IPS-18c (cell line): ENCODE results near the gene IKBKG.
"Not testable (repeated sequence)": the region's sequence is repeated elsewhere in the genome, so short reads cannot be mapped to it uniquely, and the experiment has no call there.

Source experiments
- H3K4me3 ChIP-seq: 2 replicates; pipeline ENCODE4 v1.7.0; 2013; ENCODE audit warnings: low read depth, mild to moderate bottlenecking, low read length, moderate library complexity; ENCODE audit not compliant: insufficient read depth
- H3K9me3 ChIP-seq: one replicate; pipeline ENCODE4 v1.6.1; 2013; ENCODE audit warnings: mild to moderate bottlenecking, low read length, moderate library complexity; ENCODE audit not compliant: control insufficient read depth, insufficient read depth

IKBKG gene

DNA sequence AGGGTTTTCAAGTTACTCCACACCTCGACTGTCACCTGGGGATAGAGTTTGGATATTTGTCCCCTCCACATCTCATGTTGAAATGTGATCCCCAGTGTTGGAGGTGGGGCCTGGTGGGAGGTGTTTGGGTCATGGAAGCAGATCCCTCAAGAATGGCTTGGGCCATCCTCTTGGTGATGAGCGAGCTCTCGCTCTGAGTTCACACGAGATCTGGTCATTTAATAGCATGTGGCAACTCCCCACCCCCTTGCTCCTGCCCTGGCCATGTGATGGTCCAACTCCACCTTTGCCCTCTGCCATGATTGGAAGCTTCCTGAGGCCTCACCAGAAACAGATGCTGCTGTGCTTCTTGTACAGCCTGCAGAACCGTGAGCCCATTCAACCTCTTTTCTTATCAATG is 45.8 kb downstream of the IKBKG start:
- no peak overlapping the region for H3K4me3 ChIP-seq
- H3K9me3 ChIP-seq = peaks cover 7% of the 10 kb centered on the region

DNA sequence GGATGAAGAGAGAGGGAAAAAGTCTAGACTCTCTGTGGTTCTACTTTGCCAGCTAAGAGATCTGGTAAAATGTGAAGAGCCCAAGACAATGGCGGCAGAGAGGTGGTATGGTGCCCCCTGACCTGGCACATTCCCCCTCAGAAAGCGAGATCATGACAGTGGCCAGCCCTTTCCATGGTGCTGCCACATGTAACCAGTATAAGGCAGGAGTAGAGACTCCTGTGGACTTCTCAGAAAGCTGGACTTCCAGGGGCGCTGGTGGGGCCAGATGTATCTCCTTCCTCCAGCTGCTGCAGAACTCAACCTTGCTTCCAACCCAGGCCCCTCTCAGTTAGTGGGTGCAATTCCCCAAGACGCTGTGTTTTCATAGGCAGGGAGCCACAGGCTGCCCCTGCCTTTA is 47.1 kb downstream of the IKBKG start:
- peaks cover 11% of the 10 kb centered on the region for H3K9me3 ChIP-seq
- H3K4me3 ChIP-seq = no peak overlapping the region

DNA sequence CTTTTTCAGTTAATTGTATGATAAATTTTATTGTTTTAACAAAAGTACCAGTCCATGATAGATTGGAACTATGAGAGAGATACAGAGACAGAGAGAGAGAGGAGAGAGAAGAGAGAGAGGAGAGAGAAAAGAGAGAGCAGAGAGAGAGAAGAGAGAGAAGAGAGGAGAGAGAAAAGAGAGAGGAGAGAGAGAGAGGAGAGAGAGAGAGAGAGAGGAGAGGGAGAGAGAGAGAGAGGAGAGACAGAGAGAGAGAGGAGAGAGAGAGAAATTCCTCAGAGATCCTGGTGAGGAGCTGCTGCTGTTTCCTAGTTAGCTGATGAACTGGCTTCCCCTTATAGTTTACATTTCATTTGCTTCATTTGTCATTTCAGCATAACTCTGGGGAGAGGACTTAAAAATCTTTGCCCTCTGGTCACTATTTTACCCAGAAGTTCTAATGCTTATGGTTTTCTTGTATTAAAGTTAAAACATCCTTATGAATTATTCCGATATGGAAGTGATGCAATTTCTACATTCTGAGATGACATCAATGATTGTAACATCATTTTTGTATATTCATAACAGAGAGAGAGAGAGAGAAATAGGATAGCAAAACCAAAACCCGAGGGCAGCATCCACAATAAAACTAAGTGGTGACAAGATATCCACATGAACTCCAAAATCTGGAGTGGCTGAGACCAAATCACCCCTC is 48.3 kb downstream of the IKBKG start:
- Histone ChIP-seq H3K4me3 (no peak overlapping the region; the same call in 1 of the 2 replicates), H3K9me3 (peaks cover 11% of the 10 kb centered on the region)

GRCh38 chrX:154596290-154596929 is 49.0 kb downstream of the IKBKG start:
- Histone ChIP-seq H3K4me3 (no peak overlapping the region; the same call in 1 of the 2 replicates), H3K9me3 (peaks cover 11% of the 10 kb centered on the region)

DNA sequence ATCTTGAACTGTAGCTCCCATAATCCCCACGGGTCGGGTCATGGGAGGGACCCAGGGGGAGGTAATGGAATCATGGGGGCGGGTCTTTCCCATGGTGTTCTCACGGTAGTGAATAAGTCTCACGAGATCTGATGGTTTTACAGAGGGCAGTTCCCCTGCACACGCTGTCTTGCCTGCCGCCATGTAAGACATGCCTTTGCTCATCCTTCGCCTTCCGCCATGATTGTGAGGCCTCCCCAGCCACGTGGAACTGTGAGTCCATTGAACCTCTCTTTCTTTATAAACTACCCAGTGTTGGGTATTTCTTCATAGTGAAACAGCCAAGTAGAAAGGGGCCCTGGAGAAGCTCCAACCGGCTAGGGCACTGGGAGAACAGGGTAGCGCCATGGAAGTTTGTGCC is 49.8 kb downstream of the IKBKG start:
- H3K4me3 ChIP-seq = no peak overlapping the region
- peaks cover 12% of the 10 kb centered on the region for H3K9me3 ChIP-seq

- no peak overlapping the region for H3K4me3 ChIP-seq
- H3K9me3 ChIP-seq = peaks cover 12% of the 10 kb centered on the region
These were observed 51.2 kb downstream of the IKBKG start for GRCh38 chrX:154598656-154599055.

DNA sequence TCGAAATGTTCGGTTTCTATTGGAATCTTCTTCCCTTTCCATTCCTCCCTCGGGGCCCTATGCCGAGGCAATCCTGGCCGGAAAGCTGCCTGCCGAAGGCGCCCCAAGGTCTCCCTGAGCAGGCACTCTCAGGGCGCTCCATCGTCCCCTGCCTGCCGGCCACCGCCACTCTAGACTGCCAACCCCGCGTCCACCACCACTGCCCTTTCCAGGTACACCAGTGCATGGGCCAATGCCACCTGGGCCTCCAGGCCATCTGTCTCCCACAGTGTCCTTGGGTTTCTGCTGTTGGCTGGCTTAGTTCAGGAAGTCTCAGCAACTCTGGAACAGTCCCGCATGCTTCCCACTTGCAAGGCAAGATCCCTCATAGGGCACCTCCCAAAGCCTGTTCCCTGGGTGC is 52.1 kb downstream of the IKBKG start:
- H3K9me3 ChIP-seq = peaks cover 16% of the 10 kb centered on the region
- no peak overlapping the region; the same call in 1 of the 2 replicates for H3K4me3 ChIP-seq

DNA sequence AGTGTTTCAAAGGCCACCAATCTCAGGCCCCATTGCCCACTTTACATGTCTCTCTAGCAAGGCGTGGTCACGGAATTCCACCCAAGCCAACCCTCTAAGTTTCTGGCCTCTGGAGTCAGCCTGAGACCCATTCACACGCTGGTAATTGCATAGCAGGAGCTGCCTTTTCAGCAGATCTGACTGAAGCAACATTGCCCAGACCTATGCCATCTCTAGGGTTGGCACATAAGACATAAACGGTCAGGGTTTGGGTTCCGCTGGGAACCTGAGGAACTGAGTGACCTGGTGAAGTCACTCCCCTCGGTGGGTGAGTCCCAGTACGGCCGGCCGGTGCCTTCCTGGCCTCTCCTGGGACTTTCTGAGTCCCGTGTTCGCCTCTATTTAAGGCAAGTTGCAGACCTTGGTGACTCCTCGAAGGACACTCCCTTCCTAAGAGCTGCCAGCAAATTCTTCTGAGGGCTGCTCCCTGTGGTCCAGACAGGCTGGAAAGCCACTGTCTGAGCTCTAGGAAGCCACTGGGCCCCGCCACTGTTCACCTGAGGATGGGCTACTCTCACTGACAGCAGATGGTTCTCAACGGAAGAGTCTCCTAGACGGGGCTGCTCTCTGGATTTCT is 53.4 kb downstream of the IKBKG start:
- H3K4me3 ChIP-seq = no peak overlapping the region
- H3K9me3 ChIP-seq = peaks cover 16% of the 10 kb centered on the region

- Histone ChIP-seq H3K9me3 (peaks cover 16% of the 10 kb centered on the region), H3K4me3 (no peak overlapping the region)
These were observed 54.8 kb downstream of the IKBKG start for GRCh38 chrX:154602226-154602625.

GRCh38 chrX:154602766-154603437 is 55.5 kb downstream of the IKBKG start:
- no peak overlapping the region; the same call in 1 of the 2 replicates for H3K4me3 ChIP-seq
- peaks cover 11% of the 10 kb centered on the region for H3K9me3 ChIP-seq

GRCh38 chrX:154603438-154604430 is 56.3 kb downstream of the IKBKG start:
- peaks cover 7% of the 10 kb centered on the region for H3K9me3 ChIP-seq
- H3K4me3 ChIP-seq = no peak overlapping the region; the same call in 1 of the 2 replicates

- no peak overlapping the region for H3K4me3 ChIP-seq
These were observed 58.1 kb downstream of the IKBKG start for GRCh38 chrX:154605566-154605965.

DNA sequence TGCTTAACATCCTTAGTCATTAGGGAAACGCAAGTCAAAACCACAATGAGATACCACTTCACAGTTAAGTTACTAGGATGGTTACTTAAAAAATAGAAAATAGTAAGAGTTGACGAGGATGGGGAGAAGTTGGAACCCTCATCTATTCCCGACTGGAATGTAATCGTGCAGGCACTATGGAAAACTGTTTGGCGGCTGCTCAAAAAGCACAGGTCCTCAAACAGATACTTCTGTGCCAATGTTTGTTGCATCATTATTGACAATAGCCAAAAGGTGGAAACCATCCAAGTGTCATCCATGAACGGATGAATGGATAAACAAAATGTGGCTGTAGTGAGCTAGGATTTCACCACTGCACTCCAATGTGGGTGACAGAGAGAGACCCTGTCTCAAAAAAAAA is 60.0 kb downstream of the IKBKG start:
- Histone ChIP-seq H3K4me3 (no peak overlapping the region), H3K9me3 (peaks cover 6% of the 10 kb centered on the region)

More at GRCh38 chrX:154605566-154605965, 58.1 kb downstream of the IKBKG start:
- peaks cover 7% of the 10 kb centered on the region for H3K9me3 ChIP-seq

GRCh38 chrX:154607976-154608375 is 60.6 kb downstream of the IKBKG start:
- not testable (repeated sequence) for H3K9me3 ChIP-seq, H3K4me3 ChIP-seq

DNA sequence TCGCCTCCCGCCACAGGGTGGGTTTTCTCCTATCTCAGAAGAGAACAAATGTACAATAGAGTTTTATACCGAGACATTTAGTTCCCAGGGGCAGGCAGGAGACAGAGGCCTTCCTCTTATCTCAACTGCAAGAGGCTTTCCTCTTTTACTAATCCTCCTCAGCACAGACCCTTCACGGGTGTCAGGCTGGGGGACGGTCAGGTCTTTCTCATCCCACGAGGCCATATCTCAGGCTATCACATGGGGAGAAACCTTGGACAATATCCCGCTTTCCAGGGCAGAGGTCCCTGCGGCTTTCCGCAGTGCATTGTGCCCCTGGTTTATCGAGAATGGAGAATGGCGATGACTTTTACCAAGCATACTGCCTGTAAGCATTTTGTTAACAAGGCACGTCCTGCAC is 61.4 kb downstream of the IKBKG start:
- not testable (repeated sequence) for H3K4me3 ChIP-seq, H3K9me3 ChIP-seq

GRCh38 chrX:154611146-154611545 is 63.7 kb downstream of the IKBKG start:
- not testable (repeated sequence) for H3K4me3 ChIP-seq, H3K9me3 ChIP-seq

DNA sequence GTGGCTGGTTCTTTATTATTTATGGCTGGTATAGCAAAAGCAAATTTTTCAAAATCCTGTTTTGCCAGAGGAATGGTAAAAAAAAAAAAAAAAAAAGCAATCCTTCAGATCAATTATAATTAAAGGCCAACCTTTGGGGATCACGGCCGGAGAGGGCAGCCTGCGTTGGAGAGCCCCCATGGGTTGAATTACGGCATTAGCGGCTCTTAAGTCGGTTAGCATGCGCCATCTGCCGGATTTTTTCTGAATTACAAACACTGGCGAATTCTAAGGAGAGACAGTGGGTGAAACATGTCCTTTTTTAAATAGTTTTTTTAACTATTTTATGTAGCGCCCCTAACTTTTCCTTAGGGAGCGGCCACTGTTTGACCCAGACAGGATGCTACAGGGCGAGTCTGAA is 66.2 kb downstream of the IKBKG start:
- not testable (repeated sequence) for H3K4me3 ChIP-seq, H3K9me3 ChIP-seq
